Measurements from ENCODE around the gene STAG3. TPM values are rescaled to one million over a fixed set of nuclear protein-coding genes. Genes with fewer than 3 reads are reported as not detected.

The STAG3 gene, protein sequence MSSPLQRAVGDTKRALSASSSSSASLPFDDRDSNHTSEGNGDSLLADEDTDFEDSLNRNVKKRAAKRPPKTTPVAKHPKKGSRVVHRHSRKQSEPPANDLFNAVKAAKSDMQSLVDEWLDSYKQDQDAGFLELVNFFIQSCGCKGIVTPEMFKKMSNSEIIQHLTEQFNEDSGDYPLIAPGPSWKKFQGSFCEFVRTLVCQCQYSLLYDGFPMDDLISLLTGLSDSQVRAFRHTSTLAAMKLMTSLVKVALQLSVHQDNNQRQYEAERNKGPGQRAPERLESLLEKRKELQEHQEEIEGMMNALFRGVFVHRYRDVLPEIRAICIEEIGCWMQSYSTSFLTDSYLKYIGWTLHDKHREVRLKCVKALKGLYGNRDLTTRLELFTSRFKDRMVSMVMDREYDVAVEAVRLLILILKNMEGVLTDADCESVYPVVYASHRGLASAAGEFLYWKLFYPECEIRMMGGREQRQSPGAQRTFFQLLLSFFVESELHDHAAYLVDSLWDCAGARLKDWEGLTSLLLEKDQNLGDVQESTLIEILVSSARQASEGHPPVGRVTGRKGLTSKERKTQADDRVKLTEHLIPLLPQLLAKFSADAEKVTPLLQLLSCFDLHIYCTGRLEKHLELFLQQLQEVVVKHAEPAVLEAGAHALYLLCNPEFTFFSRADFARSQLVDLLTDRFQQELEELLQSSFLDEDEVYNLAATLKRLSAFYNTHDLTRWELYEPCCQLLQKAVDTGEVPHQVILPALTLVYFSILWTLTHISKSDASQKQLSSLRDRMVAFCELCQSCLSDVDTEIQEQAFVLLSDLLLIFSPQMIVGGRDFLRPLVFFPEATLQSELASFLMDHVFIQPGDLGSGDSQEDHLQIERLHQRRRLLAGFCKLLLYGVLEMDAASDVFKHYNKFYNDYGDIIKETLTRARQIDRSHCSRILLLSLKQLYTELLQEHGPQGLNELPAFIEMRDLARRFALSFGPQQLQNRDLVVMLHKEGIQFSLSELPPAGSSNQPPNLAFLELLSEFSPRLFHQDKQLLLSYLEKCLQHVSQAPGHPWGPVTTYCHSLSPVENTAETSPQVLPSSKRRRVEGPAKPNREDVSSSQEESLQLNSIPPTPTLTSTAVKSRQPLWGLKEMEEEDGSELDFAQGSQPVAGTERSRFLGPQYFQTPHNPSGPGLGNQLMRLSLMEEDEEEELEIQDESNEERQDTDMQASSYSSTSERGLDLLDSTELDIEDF
- total RNA-seq: 0.84 and 1.8 TPM in 2 replicates

GRCh38 chr7:100177045-100178001, at the start of gene STAG3, which contains the start of gene GPC2:
TSS of gene STAG3 (plus strand) at chr7:100177918. CDS start at chr7:100180557, 2,639 bp downstream.
TSS of gene GPC2 (minus strand) at chr7:100177381. CDS start at chr7:100177199, 182 bp downstream.

DNA sequence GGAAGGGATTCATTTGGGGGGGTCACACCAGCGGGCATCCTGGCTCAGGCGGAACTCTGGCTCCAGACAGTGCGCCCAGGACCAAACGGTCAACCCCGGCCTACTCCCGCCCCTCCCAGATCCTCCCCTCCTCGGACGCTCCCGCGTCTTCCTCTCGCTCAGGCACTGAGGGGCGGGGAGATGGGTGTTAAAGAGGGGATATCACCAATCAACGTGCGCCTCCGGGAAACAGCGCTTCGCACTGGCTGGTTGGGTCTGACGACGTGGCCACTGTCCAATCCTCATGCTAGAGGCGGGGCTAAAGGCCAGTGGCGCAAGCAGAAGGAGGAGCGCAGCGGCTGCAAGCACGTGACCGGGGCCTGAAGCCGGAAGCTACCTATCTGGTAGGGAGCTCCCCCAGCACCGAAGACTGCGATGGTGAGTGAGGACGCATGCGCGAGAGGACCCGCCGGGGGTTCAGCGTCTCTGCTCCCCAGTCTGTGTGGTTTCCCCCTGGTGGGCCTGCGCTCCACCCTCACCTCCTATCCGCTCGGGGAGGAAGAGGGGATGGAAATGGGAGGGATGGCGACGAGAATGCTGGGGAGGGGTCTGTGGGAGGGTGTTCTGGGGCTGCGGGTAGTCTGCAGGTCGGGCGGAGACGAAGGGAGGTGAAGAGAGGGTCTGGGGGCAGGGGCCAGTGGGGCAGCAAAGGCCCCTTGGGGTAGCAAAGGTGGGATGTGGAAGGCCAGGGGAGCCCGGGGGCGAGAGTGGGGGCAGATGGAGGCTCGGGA, 29.0 kb upstream of the STAG3 start, which contains the start of gene LAMTOR4:
Gene LAMTOR4 (plus strand): TSS at position 360 of the 770 bp plus-strand sequence. CDS start 55 bp downstream, at position 415.

GRCh38 chr7:100158229-100159098, 19.3 kb upstream of the STAG3 start, which contains the start of gene TRAPPC14:
TSS of gene TRAPPC14 (minus strand) at chr7:100158723. CDS start at chr7:100158499, 224 bp downstream.

DNA sequence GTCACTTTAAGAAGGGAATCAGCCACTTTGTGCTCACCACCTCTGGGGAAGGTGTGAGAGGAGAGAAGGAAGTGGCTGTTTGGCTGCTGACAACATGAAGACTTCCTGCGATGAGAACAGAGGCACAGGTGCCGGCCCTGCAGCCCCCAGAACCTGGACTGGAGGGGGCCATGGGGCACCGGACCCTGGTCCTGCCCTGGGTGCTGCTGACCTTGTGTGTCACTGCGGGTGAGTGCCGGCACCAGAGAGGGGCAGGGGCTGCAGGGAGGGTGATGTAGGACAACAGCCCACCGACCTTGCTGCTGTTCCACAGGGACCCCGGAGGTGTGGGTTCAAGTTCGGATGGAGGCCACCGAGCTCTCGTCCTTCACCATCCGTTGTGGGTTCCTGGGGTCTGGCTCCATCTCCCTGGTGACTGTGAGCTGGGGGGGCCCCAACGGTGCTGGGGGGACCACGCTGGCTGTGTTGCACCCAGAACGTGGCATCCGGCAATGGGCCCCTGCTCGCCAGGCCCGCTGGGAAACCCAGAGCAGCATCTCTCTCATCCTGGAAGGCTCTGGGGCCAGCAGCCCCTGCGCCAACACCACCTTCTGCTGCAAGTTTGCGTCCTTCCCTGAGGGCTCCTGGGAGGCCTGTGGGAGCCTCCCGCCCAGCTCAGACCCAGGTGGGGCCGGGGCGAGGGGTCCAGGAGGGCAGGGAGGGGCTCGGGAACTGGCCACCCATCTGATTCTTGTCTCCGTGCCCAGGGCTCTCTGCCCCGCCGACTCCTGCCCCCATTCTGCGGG, 42.3 kb downstream of the STAG3 start, which contains the start of gene PVRIG:
Gene PVRIG (plus strand): TSS at position 149 of the 785 bp plus-strand sequence. CDS start 22 bp downstream, at position 171.

Other genes with a start within 250 kb of the STAG3 start
- not detected in 2 replicates for gene GJC3, start 248.3 kb upstream of the STAG3 start, total RNA-seq
- under 0.01 TPM in 1 of 2 replicates, not detected in the other for gene AZGP1, start 201.9 kb upstream of the STAG3 start, total RNA-seq
- 10.7 and 11.3 TPM in 2 replicates for gene ZKSCAN1, start 162.3 kb upstream of the STAG3 start, total RNA-seq
- gene ZSCAN21, start 128.1 kb upstream of the STAG3 start, total RNA-seq: 8.2 and 9.9 TPM in 2 replicates
- gene ZNF3, start 96.2 kb upstream of the STAG3 start, total RNA-seq: 15.8 and 16.1 TPM in 2 replicates
- 79.7 and 107 TPM in 2 replicates for gene COPS6, start 88.9 kb upstream of the STAG3 start, total RNA-seq
- gene MCM7, start 76.5 kb upstream of the STAG3 start, total RNA-seq: 204 and 216 TPM in 2 replicates
- 20.0 and 20.2 TPM in 2 replicates for gene AP4M1, start 76.3 kb upstream of the STAG3 start, total RNA-seq
- gene TAF6, start 58.6 kb upstream of the STAG3 start, total RNA-seq: 81.9 and 83.6 TPM in 2 replicates
- 16.1 and 18.6 TPM in 2 replicates for gene CNPY4, start 58.3 kb upstream of the STAG3 start, total RNA-seq
- gene MBLAC1, start 51.0 kb upstream of the STAG3 start, total RNA-seq: 3.0 and 3.9 TPM in 2 replicates
- gene LAMTOR4, start 29.0 kb upstream of the STAG3 start, total RNA-seq: 164 and 193 TPM in 2 replicates
- gene TRAPPC14, start 19.2 kb upstream of the STAG3 start, total RNA-seq: 6.6 and 6.7 TPM in 2 replicates
- gene GAL3ST4, start 9.3 kb upstream of the STAG3 start, total RNA-seq: 4.5 and 4.9 TPM in 2 replicates
- gene GPC2, start 537 bp upstream of the STAG3 start, total RNA-seq: 1.8 and 4.9 TPM in 2 replicates
- not detected in 2 replicates for gene PVRIG, start 42.0 kb downstream of the STAG3 start, total RNA-seq
- not detected in 2 replicates for gene SPDYE3, start 129.8 kb downstream of the STAG3 start, total RNA-seq
- 9.1 and 10.4 TPM in 2 replicates for gene PILRB, start 180.2 kb downstream of the STAG3 start, total RNA-seq
- gene PILRA, start 195.6 kb downstream of the STAG3 start, total RNA-seq: under 0.01 TPM in 1 of 2 replicates, not detected in the other

Data from bronchus fibroblast of lung (primary cell).